IPS-20b (cell line): ENCODE measurements around the gene CENPO.

Source experiments
- H3K27ac ChIP-seq: one replicate; pipeline ENCODE4 v1.5.1; 2013; ENCODE audit warnings: low read length
- H3K27me3 ChIP-seq: 2 replicates; pipeline ENCODE4 v1.6.1; 2013; ENCODE audit warnings: mild to moderate bottlenecking, low read length, inconsistent platforms; ENCODE audit not compliant: insufficient read depth
- H3K36me3 ChIP-seq: 2 replicates; pipeline ENCODE4 v1.6.1; 2013; ENCODE audit warnings: low read depth, mild to moderate bottlenecking, inconsistent platforms, low read length, moderate library complexity; ENCODE audit not compliant: insufficient read depth
- H3K4me1 ChIP-seq: 2 replicates; pipeline ENCODE4 v1.6.1; 2013; ENCODE audit warnings: mild to moderate bottlenecking, control low read depth, inconsistent platforms, low read length, moderate library complexity; ENCODE audit not compliant: insufficient read depth
- H3K4me3 ChIP-seq: 2 replicates; pipeline ENCODE4 v1.5.1; 2013; ENCODE audit warnings: mild to moderate bottlenecking, low read length, inconsistent platforms
- H3K9ac ChIP-seq: 2 replicates; pipeline ENCODE4 v1.6.1; 2013; ENCODE audit warnings: low read depth, mild to moderate bottlenecking, inconsistent platforms, low read length, moderate library complexity
- H3K9me3 ChIP-seq: 2 replicates; pipeline ENCODE4 v1.6.1; 2013; ENCODE audit warnings: mild to moderate bottlenecking, low read depth, low read length, inconsistent platforms; ENCODE audit not compliant: insufficient read depth

CENPO gene

DNA sequence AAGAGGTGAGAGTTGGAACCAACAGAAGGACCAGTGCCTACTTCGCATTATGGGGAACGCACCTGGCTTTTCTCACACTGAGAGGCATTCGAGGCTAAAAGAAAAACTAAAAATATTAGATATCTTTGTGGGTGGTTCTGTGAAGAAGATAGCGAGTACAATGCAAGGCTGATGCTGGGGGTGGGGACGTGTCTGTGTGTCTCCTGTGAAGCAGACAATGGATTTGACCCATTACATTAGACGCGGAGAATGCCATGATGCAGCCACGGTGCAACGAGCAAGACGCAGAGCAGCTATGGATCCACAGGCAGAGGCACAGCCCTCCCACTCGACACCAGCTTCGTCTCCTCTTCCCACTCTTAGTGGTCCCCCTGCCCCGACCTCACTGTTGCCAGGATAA, 65.8 kb downstream of the CENPO start:
- Histone ChIP-seq H3K36me3 (no peaks in the 10 kb centered on the region), H3K27me3 (no peaks in the 10 kb centered on the region), H3K27ac (no peak overlapping the region), H3K4me3 (no peak overlapping the region), H3K4me1 (no peaks in the 10 kb centered on the region; the same call in 1 of the 2 replicates), H3K9ac (no peak overlapping the region), H3K9me3 (no peaks in the 10 kb centered on the region)

DNA sequence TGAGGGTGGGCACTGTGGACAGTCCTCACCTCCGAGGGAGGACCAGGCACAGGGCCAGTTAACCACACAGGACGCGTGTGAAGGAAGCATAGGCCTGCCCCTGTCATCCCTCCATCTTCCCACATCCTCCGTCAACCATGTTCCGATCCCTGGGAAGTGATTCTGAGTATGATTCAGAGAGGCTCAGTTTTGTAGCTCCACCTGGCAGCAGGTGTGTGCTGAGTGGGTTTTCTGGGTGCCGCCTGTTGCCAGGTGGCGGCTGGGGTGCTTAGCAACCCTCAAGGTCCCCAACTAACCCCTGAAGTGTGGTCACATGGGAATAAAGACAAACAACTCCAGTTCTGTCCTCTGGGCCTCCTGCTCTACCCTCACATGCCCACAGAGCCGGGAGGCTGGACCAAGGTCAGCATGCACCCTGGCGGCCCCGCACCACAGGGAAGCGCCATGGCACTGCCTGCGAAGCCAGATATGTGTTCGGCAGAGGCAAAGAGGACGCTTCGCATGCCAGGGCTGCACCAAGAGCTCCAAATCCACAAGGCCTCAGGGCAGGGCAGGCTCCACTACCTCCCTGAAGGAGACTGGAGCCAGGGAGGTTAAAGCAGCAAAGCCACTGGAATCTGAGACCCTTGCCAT, 66.9 kb downstream of the CENPO start:
- no peak overlapping the region for H3K27ac ChIP-seq

DNA sequence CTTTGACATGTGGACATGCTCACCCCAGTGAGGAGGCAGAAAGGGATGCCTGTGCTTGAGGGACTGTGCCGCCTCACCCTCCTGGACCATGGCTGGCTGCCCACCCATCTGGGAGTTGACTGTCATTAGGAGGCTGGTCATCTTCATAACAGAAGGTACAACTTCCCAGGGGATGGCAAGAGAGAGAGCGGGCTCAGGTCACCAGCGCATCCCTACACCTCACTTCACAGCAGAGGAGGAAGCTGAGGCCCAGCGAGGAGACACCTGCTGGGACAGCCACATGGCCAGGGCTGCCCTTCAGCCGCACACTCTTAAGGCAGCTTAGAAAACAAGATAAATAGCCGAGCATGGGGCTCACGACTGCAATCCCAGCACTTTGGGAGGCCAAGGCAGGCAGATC, 67.4 kb downstream of the CENPO start:
- Histone ChIP-seq H3K36me3 (no peaks in the 10 kb centered on the region), H3K9ac (no peak overlapping the region), H3K27ac (no peak overlapping the region), H3K4me3 (no peak overlapping the region), H3K27me3 (no peaks in the 10 kb centered on the region), H3K4me1 (no peaks in the 10 kb centered on the region; the same call in 1 of the 2 replicates), H3K9me3 (no peaks in the 10 kb centered on the region)

More for the DNA sequence above, 66.9 kb downstream of the CENPO start:
- H3K4me1 ChIP-seq: no peaks in the 10 kb centered on the region; the same call in 1 of the 2 replicates
- no peak overlapping the region for H3K4me3 ChIP-seq
- H3K27me3 ChIP-seq: no peaks in the 10 kb centered on the region
- H3K9me3 ChIP-seq: no peaks in the 10 kb centered on the region
- H3K9ac ChIP-seq: no peak overlapping the region
- H3K36me3 ChIP-seq: no peaks in the 10 kb centered on the region

DNA sequence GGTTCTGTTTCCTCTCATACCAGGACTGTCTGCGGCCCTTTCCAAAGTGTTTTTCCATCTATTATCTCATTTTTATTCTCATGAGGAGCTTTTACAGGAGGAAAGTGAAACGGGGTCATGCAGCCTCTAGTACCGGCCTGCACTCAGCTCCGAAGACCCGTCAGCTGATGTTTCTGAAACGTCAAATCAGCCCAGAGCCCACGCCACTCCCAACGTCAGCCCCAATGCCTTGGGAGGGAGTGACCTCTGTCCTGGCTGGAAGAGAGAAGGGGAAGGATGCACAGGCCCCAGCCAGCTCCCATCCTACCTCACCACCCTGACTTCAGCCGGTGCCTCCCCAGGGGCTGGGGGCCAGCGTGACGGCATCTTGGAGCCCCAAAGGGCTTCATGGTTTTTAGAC, 68.3 kb downstream of the CENPO start:
- Histone ChIP-seq H3K9me3 (no peaks in the 10 kb centered on the region), H3K9ac (no peak overlapping the region), H3K4me3 (no peak overlapping the region), H3K27me3 (no peaks in the 10 kb centered on the region), H3K36me3 (no peaks in the 10 kb centered on the region), H3K4me1 (no peaks in the 10 kb centered on the region), H3K27ac (no peak overlapping the region)

DNA sequence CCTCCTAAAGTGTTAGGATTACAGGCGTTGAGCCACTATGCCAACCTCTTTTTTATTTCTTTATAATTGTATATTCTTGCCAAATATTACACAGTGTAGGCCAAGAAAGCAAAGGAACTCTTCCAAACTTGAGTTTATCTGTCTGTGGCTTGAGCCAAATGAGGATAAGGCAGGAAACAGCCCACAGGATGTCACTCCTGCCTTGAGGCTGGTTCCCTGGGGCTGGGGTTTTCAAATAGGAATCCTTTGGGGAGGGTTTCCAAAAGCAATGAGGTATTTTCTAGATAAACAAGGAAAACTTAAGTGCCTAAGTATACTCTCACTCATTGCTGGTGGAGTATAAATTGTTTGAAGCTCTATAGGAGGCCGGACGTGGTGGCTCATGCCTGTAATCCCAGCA, 70.4 kb downstream of the CENPO start:
- no peak overlapping the region for H3K4me3 ChIP-seq
- no peaks in the 10 kb centered on the region for H3K4me1 ChIP-seq
- no peak overlapping the region for H3K27ac ChIP-seq
- H3K9me3 ChIP-seq: no peaks in the 10 kb centered on the region
- H3K27me3 ChIP-seq: no peaks in the 10 kb centered on the region
- H3K36me3 ChIP-seq: no peaks in the 10 kb centered on the region
- no peak overlapping the region for H3K9ac ChIP-seq

DNA sequence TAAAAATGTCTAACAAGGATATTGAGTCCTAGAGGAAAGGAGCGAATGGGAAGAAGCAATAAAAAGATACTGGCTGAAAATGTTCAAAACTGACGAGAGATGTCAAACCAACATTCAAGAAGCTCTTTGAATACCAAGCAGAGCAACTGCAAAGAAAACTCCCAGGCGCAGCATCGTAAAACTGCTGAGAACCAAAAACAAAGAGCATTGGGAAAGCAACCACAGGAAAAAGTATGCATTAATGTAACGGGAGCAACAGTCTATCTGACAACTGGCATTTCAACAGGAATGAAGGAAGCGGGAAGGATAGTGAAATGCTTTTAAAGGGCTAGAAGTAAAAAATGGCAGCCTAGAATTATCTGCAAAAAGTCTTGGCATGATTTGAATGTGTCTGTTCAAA, 73.7 kb downstream of the CENPO start:
- Histone ChIP-seq H3K9ac (no peak overlapping the region), H3K36me3 (no peaks in the 10 kb centered on the region), H3K9me3 (no peaks in the 10 kb centered on the region), H3K4me3 (no peak overlapping the region), H3K4me1 (0 out of 2 replicates have a peak, but pooled peaks cover 2% of the 10 kb centered on the region), H3K27ac (no peak overlapping the region), H3K27me3 (no peaks in the 10 kb centered on the region)

DNA sequence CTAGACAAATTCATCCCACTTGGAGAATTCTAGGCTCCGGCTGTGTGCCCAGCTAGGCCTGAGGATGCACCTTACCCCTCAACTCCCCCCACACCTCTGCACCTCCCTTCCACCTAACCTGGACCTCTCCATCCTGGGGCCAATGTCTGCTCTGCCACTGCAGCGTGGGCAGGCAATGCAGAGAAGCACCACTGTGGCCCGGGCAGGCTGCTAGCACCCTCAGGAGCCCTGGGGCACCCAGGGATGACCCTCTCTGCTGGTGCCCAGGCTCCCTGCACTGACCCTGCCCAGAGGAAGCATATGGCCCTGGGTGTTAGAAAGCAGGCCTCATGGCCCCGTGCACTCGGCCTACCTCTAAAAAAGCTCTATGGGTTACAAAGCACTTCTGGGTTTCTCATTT, 77.2 kb downstream of the CENPO start:
- Histone ChIP-seq H3K4me3 (no peak overlapping the region), H3K27ac (no peak overlapping the region), H3K36me3 (no peaks in the 10 kb centered on the region), H3K9me3 (no peaks in the 10 kb centered on the region), H3K27me3 (no peaks in the 10 kb centered on the region), H3K9ac (no peak overlapping the region), H3K4me1 (peaks cover 6% of the 10 kb centered on the region; the same call in 1 of the 2 replicates)

DNA sequence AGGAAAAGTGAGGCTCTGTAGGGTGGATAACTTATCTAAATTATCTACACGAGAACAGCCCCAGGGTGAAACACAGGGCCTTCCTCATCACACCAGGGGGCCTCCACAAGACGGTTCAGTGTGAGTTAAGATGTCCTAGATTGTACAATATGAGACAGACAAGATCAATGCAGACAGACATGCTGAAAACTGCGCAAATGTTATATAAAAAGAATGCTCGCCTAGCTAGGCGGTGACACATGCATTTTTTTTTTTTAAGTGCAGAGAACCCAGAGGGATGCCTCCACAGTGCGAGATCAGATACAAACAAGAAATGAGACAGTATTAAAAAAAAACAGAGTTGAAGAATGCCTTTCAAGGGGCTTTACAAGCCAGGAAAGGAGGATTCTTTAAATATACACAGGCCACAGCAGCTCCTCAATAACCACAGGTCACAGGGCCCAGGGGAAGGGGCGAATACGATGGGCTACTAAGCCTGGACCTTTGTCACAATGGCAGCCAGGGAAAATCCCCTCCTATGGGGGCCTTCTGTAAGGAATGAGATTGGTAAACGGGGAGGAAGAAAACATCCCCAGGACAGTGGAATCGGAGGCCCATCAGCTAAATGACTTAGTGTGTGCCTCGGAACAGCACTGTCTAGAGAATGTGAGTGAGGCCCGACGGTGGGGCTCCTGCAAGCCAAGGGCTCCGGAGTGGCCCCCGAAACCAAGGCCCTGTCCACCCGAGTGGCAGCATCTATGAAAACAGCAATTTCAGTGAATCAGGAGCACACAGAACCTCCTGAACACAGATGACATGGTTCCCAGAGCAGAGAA, 77.9 kb downstream of the CENPO start:
- no peaks in the 10 kb centered on the region for H3K9me3 ChIP-seq
- peaks cover 6% of the 10 kb centered on the region; the same call in 1 of the 2 replicates for H3K4me1 ChIP-seq
- no peaks in the 10 kb centered on the region for H3K36me3 ChIP-seq
- H3K27me3 ChIP-seq: no peaks in the 10 kb centered on the region
- no peak overlapping the region for H3K9ac ChIP-seq
- no peak overlapping the region for H3K27ac ChIP-seq
- no peak overlapping the region for H3K4me3 ChIP-seq

DNA sequence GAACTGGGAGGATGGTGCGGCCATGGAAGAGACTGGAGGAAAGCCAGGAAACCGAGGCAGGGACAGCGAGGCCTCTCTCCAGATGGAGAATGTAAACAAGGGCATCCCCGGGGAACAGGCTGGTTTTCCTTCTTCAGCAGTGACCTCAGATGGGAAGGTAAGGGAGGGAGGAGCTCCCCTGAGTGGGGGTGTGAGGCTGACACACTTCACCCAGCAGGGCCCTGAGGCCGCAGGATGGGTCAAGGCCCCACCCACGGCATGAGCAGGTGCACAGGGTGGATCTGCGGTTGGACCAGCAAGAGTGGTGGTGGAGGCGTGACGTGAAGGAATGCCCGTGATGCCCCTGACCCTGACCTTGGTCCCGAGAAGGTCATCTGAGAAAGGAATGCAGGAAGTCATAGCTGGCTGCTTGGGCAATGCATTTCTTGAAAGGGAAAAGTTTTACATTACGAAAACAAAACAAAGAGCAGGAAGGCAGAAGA, 78.7 kb downstream of the CENPO start:
- no peaks in the 10 kb centered on the region for H3K36me3 ChIP-seq
- no peak overlapping the region for H3K27ac ChIP-seq
- H3K9ac ChIP-seq: no peak overlapping the region
- peaks cover 6% of the 10 kb centered on the region; the same call in 1 of the 2 replicates for H3K4me1 ChIP-seq
- no peak overlapping the region for H3K4me3 ChIP-seq
- no peaks in the 10 kb centered on the region for H3K27me3 ChIP-seq
- no peaks in the 10 kb centered on the region for H3K9me3 ChIP-seq
